ENCODE measurements around the gene HSF5.
"Not testable (repeated sequence)": the region's sequence is repeated elsewhere in the genome, so short reads cannot be mapped to it uniquely, and the experiment has no call there.

The HSF5 gene

DNA sequence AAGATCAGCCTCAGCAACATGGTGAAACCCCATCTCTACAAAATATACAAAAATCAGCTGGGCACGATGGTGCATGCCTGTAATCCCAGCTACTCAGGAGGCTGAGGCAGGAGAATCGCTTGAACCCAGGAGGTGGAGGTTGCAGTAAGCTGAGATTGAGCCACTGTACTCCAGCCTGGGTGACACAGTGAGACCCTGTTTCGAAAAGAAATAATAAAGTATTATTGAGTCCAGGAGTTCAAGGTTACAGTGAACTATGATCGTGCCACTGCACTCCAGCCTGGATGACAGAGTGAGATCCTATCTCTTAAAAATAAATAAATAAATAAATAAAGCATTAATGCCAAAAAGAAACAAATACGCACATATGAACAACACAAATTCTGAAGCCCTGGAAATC is 6.4 kb downstream of the HSF5 start:
- DNase-seq (ENCODE audit: low read depth): not testable (repeated sequence)

GRCh38 chr17:58480090-58480489 is 8.1 kb downstream of the HSF5 start:
- no peak for DNase-seq (ENCODE audit: low read depth)

DNA sequence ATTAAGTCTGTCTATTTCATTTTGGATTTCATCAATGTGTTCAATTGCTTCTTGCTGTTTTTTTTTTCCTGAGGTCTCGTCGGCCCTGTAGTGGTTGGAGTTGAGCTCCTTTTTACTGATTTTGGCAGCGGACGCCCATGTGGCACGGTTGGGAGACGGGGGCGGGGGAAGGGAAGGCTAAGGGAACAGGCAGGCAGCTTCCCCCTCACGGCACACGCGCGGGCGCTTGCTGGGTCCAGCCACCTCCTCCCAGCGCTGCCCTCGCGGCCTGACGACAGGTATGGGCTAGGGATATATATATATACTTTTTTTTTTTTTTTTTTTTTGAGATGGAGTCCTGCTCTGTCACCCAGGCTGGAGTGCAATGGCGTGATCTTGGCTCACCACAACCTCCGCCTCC is 11.4 kb downstream of the HSF5 start:
- no peak for DNase-seq (ENCODE audit: low read depth)

GRCh38 chr17:58475985-58476384 is 12.2 kb downstream of the HSF5 start:
- no peak for DNase-seq (ENCODE audit: low read depth)

GRCh38 chr17:58470356-58470755 is 17.9 kb downstream of the HSF5 start:
- DNase-seq (ENCODE audit: low read depth): no peak

GRCh38 chr17:58468944-58469343 is 19.3 kb downstream of the HSF5 start:
- DNase-seq (ENCODE audit: low read depth): no peak

- DNase-seq (ENCODE audit: low read depth): no peak
These were observed 32.7 kb downstream of the HSF5 start for GRCh38 chr17:58455491-58455890.

DNA sequence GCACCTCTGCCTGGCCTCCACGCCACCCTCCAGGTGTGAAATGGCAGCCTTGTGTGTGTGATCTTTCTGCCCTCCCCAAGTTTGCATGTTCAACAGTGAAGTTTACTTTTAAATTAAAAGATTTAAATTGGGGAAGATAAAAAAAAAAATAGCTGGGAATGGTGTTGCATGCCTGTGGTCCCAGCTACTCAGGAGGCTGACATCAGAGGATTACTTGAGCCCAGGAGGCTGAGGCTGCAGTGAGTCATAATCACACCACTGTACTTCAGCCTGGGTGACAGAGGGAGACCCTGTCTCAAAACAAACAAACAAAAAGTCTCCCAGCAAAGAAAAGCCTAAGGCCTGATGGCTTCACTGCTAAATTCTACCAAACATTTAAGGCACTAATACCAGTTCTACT is 35.5 kb downstream of the HSF5 start:
- DNase-seq (ENCODE audit: low read depth): no peak

GRCh38 chr17:58447039-58447975 is 40.9 kb downstream of the HSF5 start:
- peak; percentile 8 for DNase-seq (ENCODE audit: low read depth)

DNA sequence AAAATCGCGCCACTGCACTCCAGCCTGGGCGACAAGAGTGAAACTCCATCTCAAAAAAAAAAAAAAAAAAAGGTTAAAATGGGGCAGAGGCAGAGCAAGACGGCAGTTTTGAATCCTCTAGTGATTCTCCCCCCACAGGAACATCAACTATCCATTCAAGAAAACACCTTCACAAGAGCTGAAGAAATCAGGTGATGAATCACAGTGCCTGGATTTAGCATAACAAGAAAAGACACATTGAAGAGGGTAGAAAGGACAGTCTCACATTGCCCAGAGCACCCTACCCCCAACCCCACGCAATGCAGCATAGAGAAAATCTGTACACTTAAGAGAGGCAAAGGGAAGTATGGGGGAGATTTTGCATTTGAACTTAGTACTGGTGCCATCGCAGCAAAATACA is 42.1 kb downstream of the HSF5 start:
- DNase-seq (ENCODE audit: low read depth): no peak

- no peak for DNase-seq (ENCODE audit: low read depth)
These were observed 51.4 kb downstream of the HSF5 start for GRCh38 chr17:58436805-58437239.

DNA sequence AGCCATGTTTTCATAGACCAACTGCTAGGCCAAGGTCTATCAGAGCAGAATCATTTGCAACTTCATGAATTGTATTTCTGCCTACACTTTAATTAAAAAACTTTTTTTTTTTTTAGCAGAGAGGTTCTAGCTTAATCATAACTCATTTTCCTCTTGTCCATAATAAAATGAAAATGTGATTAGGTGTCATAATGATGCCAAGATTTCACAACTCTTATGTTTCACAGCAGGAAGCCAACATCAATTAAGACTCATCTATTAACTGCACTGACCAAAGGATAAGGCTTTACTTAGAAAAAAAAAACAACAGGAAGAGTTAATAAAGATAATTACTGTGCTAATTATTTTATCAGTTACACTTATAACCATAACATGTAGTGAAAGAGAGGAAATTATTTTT is 52.0 kb downstream of the HSF5 start:
- no peak for DNase-seq (ENCODE audit: low read depth)

GRCh38 chr17:58432806-58433573 is 55.2 kb downstream of the HSF5 start:
- no peak for DNase-seq (ENCODE audit: low read depth)

DNA sequence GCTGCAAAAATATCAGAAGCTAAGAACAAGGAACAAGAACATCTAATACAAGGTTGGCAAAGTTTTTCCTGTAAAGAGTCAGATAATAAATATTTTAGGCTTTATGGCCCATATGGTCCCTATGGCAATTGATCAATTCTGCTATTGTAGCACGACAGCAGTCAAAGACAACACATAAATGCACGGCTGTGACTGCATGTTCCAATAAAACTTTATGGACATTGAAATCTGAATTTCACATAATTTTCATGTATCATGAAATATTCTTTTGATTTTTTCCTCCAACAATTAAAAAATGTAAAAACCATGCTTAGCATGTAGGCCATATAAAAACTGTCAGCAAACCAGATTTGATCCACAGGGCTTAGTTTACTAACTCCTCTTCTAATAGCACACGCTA is 60.4 kb downstream of the HSF5 start:
- DNase-seq (ENCODE audit: low read depth): no peak

GRCh38 chr17:58421711-58422110 is 66.5 kb downstream of the HSF5 start:
- no peak for DNase-seq (ENCODE audit: low read depth)

- DNase-seq (ENCODE audit: low read depth): no peak
These were observed 67.4 kb downstream of the HSF5 start for GRCh38 chr17:58420827-58421226.

GRCh38 chr17:58417300-58418092 is 70.7 kb downstream of the HSF5 start, which contains the start of gene RNF43:
RNF43 (minus strand) TSS chr17:58417534; CDS start chr17:58415577, 1,957 bp downstream.
- peak; percentile 29 for DNase-seq (ENCODE audit: low read depth)

DNA sequence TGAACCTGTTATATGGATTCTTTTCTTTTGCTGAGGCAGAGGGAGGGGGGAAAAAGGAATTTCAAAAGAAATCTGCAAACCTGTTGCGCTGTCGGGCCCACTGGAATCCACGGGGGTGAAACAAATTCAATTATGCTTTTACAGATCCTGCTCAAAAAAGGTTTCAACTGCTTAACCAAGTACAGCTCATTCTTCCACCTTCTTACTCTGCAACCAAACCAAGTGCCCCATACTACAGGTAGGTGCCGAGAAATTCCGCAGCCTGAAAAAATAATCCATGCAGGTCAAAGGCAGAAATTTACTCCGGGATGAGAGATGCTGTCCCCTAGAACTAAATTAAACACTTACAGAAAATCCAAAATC is 71.3 kb downstream of the HSF5 start:
- DNase-seq (ENCODE audit: low read depth): no peak

DNA sequence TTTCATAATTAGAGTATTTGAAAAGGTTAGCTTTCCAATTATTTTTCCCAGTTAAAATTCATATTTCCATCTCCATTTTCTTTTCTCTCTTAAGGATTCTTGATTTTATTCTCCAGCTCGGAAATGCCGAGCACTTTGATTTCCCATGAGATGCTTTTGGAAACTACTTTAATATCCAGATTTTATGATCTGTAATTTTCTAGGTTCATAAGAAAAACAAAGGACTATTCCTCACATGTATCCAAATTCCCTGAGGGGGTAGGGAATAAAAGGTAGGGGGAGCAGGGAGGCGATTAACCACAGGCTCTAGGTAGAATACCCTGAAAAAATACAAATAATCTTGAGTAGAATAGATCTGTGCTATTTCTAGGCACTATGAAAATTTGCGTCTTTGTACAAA is 71.8 kb downstream of the HSF5 start:
- DNase-seq (ENCODE audit: low read depth): no peak

DNA sequence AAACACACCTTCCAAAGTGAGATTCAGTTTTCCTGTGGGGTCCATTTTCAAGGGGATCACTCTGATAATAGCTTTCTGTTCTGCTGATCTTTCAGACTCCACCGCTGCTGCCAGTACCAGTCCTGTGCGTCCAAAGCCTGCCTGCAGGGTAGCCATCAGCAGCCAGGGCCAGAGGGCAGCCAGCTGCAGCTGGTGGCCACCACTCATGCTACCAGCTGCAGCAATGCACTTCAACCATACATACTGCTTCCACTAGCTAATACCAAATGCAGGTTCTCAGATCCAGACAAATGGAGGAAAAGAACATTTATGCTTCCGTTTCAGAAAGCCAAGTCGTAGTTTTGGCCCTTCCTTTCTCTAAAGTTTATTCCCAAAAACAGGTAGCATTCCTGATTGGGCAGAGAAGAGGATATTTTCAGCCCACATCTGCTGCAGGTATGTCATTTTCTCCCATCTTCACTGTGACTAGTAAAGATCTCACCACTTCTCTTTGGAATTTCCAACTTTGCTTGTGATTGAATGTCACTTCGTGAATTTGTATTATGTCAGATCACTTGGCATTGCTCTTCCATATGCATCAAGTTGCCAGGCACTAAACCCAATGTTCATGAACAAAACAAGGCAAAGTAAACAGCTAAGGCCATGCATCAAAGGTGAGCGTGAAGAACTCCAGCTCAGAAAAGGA is 72.7 kb downstream of the HSF5 start:
- DNase-seq (ENCODE audit: low read depth): no peak

- no peak for DNase-seq (ENCODE audit: low read depth)
These were observed 73.6 kb downstream of the HSF5 start for GRCh38 chr17:58414596-58414997.

GRCh38 chr17:58413684-58414083 is 74.5 kb downstream of the HSF5 start:
- DNase-seq (ENCODE audit: low read depth): no peak
